BE2C (cell line): ENCODE data around the gene MGAT5. TPM values are rescaled to one million over a fixed set of nuclear protein-coding genes. Genes with fewer than 3 reads are reported as not detected.

ENCODE experiments used
- DNase-seq: peaks from one replicate; pipeline ENCODE4 v3.0.0-alpha.2; 2020
- H3K27me3 ChIP-seq: fragments of 250-450 bp; sonication (Bioruptor Pico); 2 replicates; pipeline ENCODE4 v1.5.1; 2020; ENCODE audit warnings: mild to moderate bottlenecking
- H3K36me3 ChIP-seq: fragments of 250-450 bp; sonication (Bioruptor Pico); 2 replicates; pipeline ENCODE4 v1.5.1; 2020; ENCODE audit warnings: mild to moderate bottlenecking
- H3K4me1 ChIP-seq: fragments of 250-450 bp; sonication (Bioruptor Pico); 2 replicates; pipeline ENCODE4 v1.5.1; 2020
- H3K4me3 ChIP-seq: 2 replicates; pipeline ENCODE4 v1.5.1; 2011; ENCODE audit warnings: low read depth, low read length
- H3K9me3 ChIP-seq: fragments of 250-450 bp; sonication (Bioruptor Pico); 2 replicates; pipeline ENCODE4 v1.5.1; 2020
- CTCF ChIP-seq: IDR thresholded peaks from 2 replicates; pipeline ENCODE4 v1.5.1; 2012; ENCODE audit warnings: mild to moderate bottlenecking, low read depth, low read length
- polyA plus RNA-seq: library from polyadenylated mRNA; unstranded; fragments of >200 nt; gene quantifications from one replicate; pipeline ENCODE4 v1.2.1, GENCODE V29; 2012; ENCODE audit warnings: low read depth, missing spikeins; ENCODE audit not compliant: insufficient read length, insufficient read depth

MGAT5 gene
- polyA plus RNA-seq, result 20.4 TPM

GRCh38 chr2:134253804-134254203 lies at the start of gene MGAT5:
TSS of gene MGAT5 (plus strand) at chr2:134254072. CDS start at chr2:134254404, 332 bp downstream.
- H3K36me3 ChIP-seq, result no peaks in the 10 kb centered on the region
- H3K9me3 ChIP-seq, result no peaks in the 10 kb centered on the region
- DNase-seq, result no peak
- no peaks in the 10 kb centered on the region for H3K4me1 ChIP-seq
- no peaks in the 10 kb centered on the region for H3K27me3 ChIP-seq
- no peak within 1 kb of the TSS for H3K4me3 ChIP-seq
- TF ChIP-seq CTCF, result no peak

GRCh38 chr2:134205087-134205486 lies 48.8 kb upstream of the MGAT5 start:
- Histone ChIP-seq H3K9me3 (no peaks in the 10 kb centered on the region), H3K27me3 (no peaks in the 10 kb centered on the region), H3K4me1 (no peaks in the 10 kb centered on the region; the same call in 1 of the 2 replicates), H3K4me3 (no peak overlapping the region), H3K36me3 (no peaks in the 10 kb centered on the region)
- no peak for DNase-seq
- no peak for TF ChIP-seq CTCF

- no peak for TF ChIP-seq CTCF
- H3K4me3 ChIP-seq, result no peak overlapping the region
- H3K9me3 ChIP-seq, result no peaks in the 10 kb centered on the region
- no peaks in the 10 kb centered on the region; the same call in 1 of the 2 replicates for H3K4me1 ChIP-seq
- H3K27me3 ChIP-seq, result no peaks in the 10 kb centered on the region
- no peaks in the 10 kb centered on the region for H3K36me3 ChIP-seq
- no peak for DNase-seq
These were observed 47.8 kb upstream of the MGAT5 start for GRCh38 chr2:134206031-134206430.

- no peak for TF ChIP-seq CTCF
- Histone ChIP-seq H3K9me3 (no peaks in the 10 kb centered on the region), H3K36me3 (no peaks in the 10 kb centered on the region), H3K27me3 (no peaks in the 10 kb centered on the region), H3K4me3 (no peak overlapping the region), H3K4me1 (no peaks in the 10 kb centered on the region; the same call in 1 of the 2 replicates)
- peak; percentile 25 for DNase-seq
These were observed 47.3 kb upstream of the MGAT5 start for GRCh38 chr2:134206573-134206972.

- no peak overlapping the region for H3K4me3 ChIP-seq
- peak; percentile 70 for TF ChIP-seq CTCF
- H3K4me1 ChIP-seq, result no peaks in the 10 kb centered on the region; the same call in 1 of the 2 replicates
- H3K27me3 ChIP-seq, result no peaks in the 10 kb centered on the region
- H3K36me3 ChIP-seq, result no peaks in the 10 kb centered on the region
- H3K9me3 ChIP-seq, result no peaks in the 10 kb centered on the region
- peak; percentile 44 for DNase-seq
These were observed 46.2 kb upstream of the MGAT5 start for GRCh38 chr2:134207589-134208209.

- no peaks in the 10 kb centered on the region for H3K9me3 ChIP-seq
- no peaks in the 10 kb centered on the region; the same call in 1 of the 2 replicates for H3K4me1 ChIP-seq
- H3K36me3 ChIP-seq, result no peaks in the 10 kb centered on the region
- H3K27me3 ChIP-seq, result no peaks in the 10 kb centered on the region
- DNase-seq, result no peak
- H3K4me3 ChIP-seq, result no peak overlapping the region
- TF ChIP-seq CTCF, result no peak
These were observed 45.0 kb upstream of the MGAT5 start for GRCh38 chr2:134208825-134209224.
